GM18873 (cell line): ENCODE results near the gene CHST12.

Experiments
- ATAC-seq: cut with Tn5 transposase; IDR thresholded peaks from one replicate; pipeline ENCODE4 v1.9.1; 2021; ENCODE audit warnings: mild to moderate bottlenecking, moderate library complexity, moderate number of reproducible peaks; ENCODE audit not compliant: unreplicated experiment, low FRiP score

Gene CHST12

DNA sequence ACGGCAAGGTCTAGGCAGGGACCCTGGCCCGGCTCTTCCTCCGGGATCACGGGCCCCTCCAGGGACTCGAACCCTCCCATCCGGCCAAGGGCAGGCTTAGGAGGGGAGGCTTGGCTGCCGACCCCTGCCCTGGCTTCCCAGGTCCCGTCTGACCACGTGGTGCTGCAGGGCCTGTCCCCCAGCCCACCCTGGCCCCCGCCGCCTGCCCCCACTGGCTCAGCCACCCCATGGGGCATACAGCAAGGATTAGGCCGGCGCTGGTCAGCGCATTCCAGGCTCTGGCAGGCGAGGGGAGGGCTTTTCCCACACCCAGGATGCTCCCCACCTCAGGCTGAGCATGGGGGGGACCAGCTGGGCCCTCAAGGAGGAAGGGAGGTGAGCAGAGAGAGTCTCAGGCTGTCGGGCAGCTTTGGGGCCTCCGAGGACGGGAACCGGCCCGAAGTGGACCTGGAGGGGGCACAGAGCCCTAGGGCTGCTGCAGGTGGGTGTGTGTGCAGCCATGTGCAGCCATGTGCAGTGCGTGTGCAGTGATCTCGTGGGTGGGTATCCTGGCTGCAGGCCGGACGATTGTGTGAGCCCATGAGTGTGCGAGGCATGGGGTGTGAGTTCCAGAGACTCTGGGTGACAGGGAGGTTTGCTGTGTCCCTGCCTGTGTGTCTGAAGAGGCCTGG, 73.5 kb downstream of the CHST12 start:
- ATAC-seq = no peak

DNA sequence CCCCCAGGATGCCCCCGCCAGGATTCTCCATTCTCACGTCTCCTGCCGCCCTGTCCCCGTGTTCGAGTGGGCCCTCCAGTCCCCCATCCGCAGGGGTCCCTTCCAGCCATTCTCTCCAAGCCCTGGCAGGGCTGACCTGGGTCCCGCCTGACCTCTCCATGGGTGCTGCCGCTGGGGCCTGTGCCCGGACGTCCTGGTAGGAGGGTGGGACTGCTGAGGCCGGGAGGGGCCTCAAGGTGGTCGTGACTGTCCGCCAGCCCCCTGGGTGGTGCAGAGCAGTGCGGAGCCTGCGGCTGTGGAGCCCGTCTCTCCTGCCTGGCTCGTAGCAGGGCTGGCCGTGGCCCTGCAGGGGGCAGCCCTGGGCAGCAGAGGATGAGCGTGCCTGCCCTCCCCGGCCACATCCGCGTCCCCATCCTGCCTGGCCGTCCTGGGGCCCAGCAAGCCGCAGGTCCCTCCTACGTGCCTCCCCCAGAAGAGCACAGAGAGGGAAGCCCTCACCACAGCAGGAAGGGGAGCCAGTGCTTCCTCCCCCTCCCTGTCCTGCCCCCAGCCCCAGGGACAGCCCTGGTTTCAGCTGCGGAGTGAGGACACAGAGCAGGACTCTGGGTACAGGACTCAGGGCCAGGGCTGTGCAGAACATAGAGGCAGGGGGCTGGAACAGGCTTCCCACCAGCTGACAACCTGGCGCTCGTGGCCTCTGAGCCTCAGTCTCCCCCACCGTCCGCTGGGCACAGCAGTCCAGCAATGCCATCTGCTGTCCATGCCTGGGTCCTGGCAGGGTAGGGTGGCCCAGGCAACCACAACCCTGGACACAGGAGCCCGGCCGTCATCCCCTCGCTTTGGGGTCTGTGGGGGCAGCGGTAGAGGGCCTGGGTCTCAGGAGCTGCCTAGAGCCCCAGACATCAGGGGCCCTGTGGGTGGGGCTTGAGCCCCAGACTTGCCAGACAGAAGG, 74.3 kb downstream of the CHST12 start:
- ATAC-seq = no peak

DNA sequence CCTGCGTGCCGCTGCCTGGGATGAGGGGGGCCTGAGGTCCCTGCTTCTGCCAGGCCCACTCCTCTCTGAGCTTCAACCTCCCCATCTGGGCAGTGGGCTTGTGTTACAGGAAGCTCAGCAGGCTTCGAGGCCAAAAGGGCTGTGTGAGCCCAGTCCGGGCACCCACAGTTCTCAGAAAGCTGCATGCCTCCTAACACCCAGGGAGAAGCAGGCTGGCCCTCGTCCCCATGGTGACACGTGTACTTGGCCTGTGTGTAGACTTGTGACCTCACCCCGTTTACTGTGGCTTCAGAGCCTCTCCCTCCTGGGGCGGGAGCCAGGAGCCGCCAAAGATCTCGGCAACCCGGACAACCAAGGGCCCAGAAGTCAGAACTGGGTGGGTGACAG, 75.0 kb downstream of the CHST12 start:
- ATAC-seq = no peak

DNA sequence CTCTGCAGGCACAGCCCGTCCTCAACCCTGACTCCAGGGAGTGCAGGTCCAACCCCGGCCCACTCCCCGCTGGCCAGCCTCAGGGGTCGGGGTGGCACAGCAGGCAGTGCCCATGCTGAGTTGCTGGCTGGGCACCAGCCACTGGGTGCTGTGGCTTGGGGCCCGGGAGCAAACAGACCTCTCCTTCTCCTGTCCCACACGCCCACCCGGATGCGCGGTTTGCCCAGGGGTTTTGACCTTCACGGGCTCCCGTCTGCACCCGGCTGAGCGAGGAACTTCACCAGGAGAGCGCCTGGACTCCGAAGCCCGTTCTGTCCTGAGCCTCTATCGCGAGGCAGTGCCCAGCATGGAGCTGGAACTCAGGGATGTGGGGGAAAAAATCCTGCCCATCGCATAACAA, 75.4 kb downstream of the CHST12 start:
- ATAC-seq = no peak

DNA sequence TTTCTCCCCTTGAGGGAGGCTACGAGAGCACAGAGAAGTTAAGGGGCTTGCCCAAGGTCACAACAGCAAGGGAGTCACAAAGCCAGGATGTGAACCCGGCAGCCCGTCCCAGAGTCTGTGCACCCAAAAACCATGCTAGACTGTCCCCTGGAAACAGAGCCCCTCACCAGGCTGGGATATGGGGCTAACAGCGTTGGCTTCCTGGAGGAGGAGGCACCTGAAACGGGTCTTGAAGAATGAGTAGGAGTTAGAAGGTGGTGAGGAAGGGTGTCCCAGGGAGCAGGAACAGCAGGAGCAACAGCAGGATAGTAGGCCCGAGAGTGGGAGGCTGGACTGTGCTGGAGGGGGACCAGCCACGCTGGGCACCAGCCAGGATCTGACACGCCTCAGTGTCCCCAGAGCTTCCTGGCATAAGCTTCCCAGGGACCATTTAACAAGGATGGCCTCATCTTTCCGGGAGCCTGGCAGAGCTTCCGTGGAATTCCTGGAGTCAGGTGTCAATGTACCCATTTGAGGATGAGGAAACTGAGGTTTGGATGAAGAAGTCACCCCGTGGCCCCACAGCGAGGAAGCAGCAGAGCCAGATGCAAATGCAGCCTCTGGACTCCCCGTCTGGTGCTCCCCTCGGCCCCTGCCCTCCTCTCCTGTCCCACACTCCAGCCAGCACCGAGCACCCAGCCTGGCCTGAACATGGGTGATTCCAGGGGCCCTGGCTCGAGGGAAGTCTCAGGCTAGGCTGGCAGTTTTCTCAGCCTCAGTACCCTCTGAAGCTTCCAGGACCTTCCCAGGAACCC, 76.1 kb downstream of the CHST12 start:
- no peak for ATAC-seq

DNA sequence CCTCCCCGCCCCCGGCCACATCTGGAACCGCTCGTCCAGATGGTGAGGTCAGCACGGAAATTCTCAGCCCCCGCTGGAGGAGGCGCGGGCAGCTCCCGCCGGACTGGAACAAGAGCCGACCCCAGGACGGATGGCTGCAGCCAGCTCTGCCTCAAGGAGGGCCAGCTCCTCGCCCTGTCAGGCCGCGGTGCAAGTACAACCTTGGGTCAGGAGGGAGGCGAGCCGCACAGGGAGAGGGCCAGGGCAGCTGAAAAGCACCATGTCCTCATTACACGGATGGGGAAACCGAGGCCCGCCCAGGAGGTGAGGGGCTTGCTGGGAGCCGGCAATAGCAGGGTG, 76.6 kb downstream of the CHST12 start:
- ATAC-seq = no peak

DNA sequence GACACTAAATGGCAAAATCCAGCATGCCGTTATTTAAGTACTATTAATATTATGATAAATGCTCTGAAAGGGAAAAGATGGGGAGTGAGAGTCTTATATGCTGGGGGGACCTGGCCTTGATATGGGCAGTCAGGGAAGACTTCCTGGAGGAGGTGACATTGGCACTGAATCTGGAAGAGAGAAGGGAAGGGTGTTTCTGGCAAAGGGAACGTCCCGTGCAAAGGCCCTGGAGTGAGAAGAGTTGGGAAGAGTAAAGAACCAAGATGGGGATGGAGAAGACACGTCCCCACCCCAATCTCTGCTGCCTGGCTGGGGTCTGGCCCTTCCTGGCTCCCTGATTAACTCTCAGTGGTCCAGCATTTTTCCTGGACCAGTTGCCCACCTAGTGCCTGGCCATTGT, 77.8 kb downstream of the CHST12 start:
- ATAC-seq = no peak

DNA sequence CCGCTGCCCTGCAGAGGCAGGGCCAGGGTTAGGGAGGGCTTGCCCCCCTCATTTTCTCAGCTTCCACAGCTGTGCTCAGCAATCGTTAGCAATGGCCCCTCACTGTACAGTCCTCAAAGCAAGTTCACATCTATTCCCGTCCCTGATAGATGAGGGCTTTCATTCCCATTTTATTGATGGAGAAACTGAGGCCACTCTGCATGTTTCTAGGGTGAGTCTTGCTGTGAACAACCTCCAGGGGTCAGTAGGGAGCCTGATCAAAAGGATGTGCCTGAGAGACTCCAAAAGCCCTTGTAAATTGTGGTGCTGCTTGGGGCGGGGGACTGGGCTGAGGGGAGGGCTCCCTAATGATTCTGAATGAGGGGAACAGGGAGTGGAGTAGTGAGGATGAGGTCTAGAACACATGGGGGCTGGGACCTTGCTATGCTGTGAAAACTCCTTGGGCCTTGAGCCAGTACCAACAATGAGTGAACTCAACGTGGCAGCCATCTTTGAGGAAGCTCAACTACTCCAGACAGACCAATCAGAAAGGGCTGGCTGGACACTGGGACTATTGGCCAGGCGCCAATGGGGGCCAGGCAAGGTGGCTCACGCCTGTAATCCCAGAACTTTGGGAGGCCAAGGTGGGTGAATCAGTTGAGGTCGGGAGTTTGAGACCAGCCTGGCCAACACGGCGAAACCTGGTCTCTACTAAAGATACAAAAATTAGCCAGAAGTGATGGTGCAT, 79.5 kb downstream of the CHST12 start:
- ATAC-seq = no peak

DNA sequence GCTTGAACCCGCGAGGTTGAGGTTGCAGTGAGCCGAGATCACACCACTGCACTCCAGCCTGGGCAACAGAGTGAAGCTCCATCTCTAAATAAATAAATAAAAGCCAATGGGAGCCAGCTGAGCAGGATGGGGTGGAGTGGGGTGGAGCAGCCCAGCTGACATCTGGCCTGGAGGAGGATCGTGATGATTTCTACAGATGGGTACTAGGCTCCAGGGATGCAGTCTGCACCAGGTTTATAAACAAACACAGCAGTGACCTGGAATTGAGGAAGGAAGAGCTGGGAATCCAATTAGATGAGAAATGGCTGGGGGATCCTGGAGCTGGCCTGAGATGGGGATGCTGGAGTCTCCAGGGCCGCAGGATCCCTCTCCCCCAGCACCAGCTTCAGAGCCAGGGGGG, 80.1 kb downstream of the CHST12 start:
- no peak for ATAC-seq

DNA sequence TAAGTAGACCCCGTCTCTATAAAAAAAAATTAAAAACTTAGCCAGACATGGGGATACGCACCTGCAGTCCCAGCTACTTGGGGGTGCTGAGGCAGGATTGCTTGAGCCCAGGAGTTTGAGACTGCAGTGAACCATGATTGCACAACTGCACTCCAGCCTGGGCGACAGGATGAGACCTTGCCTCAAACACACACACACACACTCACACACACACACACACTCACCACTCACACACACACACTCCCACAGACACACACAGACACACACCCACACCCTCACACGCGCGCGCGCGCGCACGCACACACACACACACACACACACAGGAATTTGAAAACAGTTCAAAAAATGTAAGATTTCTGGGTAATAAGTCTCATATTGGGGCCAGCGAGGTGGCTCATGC, 81.5 kb downstream of the CHST12 start:
- ATAC-seq = no peak

DNA sequence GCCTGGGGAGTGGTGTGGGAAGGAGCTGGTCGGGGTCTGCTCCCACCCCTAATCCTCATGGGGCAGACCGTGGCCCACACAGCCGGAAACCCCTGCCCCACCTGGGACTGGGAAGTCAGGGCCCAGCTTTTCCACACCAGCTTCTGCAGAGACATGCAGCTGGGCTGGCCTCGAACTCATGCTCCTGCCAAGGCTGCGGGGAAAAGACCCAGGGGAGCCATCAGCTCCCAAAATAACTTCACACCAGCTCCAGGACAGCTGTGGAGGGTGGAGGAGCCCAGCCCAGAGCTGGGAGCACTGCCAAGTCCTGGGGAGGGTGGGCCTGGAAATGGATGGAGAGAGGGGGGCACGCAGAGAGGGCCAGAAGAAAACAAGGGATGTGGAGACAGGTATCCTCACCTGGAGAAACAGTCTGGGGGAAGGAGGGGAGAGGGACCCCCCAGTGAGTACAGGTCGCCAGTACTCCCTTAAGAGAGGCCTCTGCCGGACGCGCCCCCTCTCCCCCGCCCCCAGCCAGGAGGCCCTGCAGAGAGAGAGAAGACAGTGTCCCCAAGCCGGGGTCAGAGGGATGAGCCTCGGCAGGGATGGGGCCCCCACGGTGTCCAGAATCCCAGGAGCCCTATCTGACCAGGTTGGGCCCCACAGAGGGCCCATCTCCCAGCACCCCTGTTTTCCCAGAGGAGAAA, 84.3 kb downstream of the CHST12 start:
- no peak for ATAC-seq

DNA sequence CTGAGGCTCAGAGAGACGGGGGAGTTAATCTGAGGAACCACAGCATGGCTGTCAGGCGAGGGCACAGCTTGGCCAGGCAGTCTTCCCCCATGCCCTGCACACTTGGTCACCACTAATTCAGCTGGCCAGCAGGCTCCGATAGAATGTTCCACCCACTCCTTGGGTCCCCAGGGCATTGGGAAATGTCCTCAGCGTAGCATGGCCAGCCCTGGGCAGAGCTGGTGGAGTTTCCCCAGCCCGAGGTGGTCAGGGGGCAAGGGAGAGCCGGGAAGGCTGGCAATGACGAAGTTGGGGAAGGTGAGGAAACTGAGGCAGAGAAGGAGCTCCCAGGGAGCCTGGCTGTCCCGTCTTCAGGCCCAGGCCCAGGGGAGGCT, 84.8 kb downstream of the CHST12 start:
- ATAC-seq = no peak

DNA sequence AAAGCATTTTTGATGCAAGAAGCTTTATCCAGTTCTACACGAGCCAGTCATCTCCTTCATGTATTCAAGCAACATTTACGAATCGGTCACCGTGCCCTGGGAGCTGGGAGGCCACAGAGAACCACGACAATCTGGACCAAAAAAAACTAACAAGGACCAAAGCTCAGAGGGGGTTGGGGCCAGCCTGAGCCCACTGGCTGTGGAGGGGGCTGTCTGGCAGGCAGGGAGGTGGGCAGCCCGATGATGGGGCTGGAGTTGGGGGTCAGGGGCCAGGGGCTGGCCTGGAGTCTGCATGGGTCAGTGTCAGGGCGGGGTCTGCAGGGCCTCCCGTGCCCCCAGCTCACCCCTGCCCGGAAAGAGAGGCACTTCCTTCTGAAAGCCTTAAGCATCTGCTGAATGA, 85.3 kb downstream of the CHST12 start:
- no peak for ATAC-seq

DNA sequence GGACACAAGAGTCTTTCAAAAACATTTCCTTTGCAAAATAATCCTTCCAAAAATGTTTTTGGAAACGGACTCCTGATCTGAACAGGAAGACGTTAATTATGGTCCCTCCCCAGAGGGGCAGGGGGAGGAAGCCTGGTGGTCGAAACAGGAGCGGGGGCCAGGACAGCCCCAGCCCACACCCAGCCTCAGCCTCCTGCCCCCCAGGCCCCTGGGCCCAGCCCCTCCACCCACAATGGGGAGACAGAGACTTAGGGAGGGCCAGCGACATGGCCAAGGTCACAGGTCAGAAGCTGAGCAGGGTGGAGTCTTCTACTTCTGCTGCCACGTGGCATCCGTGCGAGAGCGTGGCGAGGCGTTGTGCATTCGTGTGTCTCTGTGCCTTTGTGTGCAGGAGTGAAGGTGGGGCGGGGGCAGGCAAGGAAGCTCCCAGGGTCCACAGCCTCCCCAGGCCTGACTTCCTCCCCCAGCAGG, 86.8 kb downstream of the CHST12 start:
- ATAC-seq = no peak

DNA sequence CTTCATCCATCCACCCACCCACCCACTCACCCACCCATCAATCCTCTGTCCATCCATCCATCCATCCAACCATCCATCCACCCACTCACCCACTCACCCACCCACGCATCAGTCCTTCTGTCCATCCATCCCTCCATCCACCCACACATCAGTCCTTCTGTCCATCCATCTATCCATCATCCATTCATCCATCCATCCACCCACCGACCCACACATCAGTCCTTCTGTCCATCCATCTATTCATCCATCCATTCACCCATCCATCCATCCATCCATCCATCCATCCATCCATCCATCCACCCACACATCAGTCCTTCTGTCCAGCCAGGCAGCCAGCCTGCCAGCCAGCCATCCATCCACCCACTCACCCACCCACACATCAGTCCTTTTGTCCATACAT, 88.6 kb downstream of the CHST12 start:
- ATAC-seq = no peak

DNA sequence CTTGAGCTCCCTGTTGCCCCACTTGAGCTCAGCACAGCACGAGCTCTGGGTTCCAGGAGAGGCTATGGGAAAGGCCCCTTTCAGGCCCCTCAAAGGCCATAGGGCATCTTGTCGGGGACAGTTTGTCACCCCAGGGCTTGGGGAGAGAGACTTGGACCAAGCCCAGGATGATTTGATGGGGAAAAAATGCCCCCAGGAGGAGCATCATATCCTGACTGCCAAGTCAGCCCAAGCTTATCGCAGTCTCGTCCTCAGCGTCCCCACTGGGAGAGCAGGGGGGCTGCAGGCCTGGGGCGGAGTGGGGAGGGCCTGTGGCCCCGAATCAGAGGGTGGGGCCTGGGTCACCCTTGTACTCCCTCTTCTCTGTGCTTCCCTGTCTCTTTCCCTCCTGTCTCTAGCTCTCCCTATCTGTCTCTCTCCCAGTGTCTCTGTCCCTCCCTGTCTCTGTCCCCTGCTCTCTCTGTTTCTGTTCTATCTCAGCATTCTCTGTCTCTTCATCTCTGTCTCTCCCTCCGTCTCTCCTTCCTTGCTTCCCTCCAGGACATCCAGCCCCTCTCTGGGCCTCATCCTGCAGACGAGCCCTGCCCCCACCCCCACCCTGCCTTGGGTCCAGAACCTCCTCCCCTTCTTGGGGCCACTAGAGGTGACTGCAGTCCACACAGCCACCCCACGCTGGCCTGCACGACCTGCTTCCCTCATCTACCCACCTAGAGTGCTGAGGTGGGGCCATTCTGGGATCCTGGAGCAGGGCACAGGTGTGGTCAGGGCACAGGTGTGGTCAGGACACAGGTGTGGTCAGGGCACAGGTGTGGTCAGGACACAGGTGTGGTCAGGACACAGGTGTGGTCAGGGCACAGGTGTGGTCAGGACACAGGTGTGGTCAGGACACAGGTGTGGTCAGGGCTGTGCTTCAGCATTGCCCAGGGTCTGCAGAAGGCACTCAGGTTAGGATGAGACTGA, 90.1 kb downstream of the CHST12 start:
- ATAC-seq = no peak

DNA sequence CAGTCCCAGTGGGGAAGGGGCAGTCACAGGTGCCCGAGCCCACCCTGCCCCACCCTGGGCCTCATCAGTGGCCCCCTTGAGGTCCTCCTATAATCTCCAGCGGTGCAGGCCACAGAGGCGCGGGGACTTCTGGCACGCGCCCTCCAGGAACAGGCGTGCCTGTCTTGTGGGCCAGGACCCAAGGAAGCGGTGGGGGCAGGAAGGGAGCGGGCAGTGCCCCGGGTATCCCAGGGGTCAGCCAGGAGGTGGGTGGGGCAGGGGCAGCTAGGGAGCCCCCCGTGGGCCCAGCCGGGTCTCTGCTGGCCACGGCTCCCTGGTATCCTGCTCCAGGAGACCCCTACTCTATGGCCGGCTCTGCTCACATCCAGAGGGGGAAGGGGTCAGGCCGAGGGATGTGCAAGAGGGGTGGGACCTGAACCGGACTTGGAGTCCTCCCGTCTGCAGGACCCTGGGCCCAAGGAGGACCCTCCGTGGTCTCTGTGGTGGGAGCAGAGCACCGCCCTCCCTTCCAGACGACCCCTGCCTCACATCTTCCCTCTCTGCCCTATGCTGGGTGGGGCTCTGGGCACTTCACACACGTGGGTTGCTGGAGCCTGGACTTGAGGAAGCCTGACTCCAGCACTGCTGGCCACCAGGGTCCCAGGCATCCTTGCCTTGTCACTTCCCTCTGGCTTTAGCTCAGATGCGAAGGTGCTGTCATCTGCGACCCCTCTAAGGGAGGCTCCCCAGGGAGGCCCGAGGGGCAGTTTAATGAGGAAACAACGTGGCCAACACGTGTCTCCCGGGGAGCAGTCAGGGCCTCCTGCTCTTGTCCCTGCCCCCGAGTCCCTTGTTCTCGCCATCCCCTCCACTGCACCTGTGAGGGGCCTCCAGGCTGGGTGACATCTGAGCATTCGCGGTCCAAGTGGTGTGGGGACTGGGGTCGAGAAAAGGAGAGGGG, 91.0 kb downstream of the CHST12 start:
- no peak for ATAC-seq
